Neural cell (in vitro differentiated cells): ENCODE data around the gene CH25H. TPM values are rescaled to one million over a fixed set of nuclear protein-coding genes. Genes with fewer than 3 reads are reported as not detected.

Experiments
- H2AFZ ChIP-seq: fragments of 200-600, 300-800 bp; sonication (generic), shearing (Covaris generic); 2 replicates; pipeline ENCODE4 v1.6.0; 2014; ENCODE audit warnings: low read depth, mild to moderate bottlenecking, antibody characterized with exemption, low read length, moderate library complexity
- H3F3A ChIP-seq: fragments of 200-600 bp; shearing (Covaris generic); 2 replicates; pipeline ENCODE4 v1.6.1; 2016; ENCODE audit warnings: mild to moderate bottlenecking, moderate library complexity, mixed read lengths, antibody characterized with exemption, low read length; ENCODE audit not compliant: insufficient read depth, poor library complexity, severe bottlenecking
- H3K27ac ChIP-seq: fragments of 200-600, 300-800 bp; sonication (generic), shearing (Covaris generic); 2 replicates; pipeline ENCODE4 v1.5.1; 2014; ENCODE audit warnings: mild to moderate bottlenecking, low read length, moderate library complexity
- H3K27me3 ChIP-seq: fragments of 300-800, 200-600 bp; sonication (generic), shearing (Covaris generic); 2 replicates; pipeline ENCODE4 v1.6.0; 2014; ENCODE audit warnings: mild to moderate bottlenecking, low read depth, low read length, moderate library complexity; ENCODE audit not compliant: insufficient read depth
- H3K36me3 ChIP-seq: fragments of 300-800, 200-600 bp; sonication (generic), shearing (Covaris generic); 2 replicates; pipeline ENCODE4 v1.5.1; 2014; ENCODE audit warnings: mild to moderate bottlenecking, antibody characterized with exemption, low read length, moderate library complexity; ENCODE audit not compliant: insufficient read depth
- H3K4me2 ChIP-seq: fragments of 300-800, 200-600 bp; sonication (generic), shearing (Covaris generic); 2 replicates; pipeline ENCODE4 v1.6.0; 2014; ENCODE audit warnings: mild to moderate bottlenecking, low read length
- H3K4me3 ChIP-seq: fragments of 300-800, 200-600 bp; sonication (generic), shearing (Covaris generic); 2 replicates; pipeline ENCODE4 v1.5.1; 2014; ENCODE audit warnings: mild to moderate bottlenecking, low read length, moderate library complexity
- H3K79me2 ChIP-seq: fragments of 200-600 bp; shearing (Covaris generic); replicated peaks from 2 replicates; pipeline ENCODE4 v1.6.0; 2014; ENCODE audit warnings: mild to moderate bottlenecking, low read length, moderate library complexity; ENCODE audit not compliant: insufficient read depth
- H3K9ac ChIP-seq: fragments of 300-800, 200-600 bp; sonication (generic), shearing (Covaris generic); 2 replicates; pipeline ENCODE4 v1.6.1; 2016; ENCODE audit warnings: mild to moderate bottlenecking, low read length, mixed read lengths
- H3K9me2 ChIP-seq: fragments of 200-600 bp; shearing (Covaris generic); 2 replicates; pipeline ENCODE4 v1.6.1; 2016; ENCODE audit warnings: mild to moderate bottlenecking, low read length, mixed read lengths; ENCODE audit not compliant: insufficient read depth
- H3K9me3 ChIP-seq: fragments of 200-600, 300-800 bp; sonication (generic), shearing (Covaris generic); 2 replicates; pipeline ENCODE4 v1.6.1; 2016; ENCODE audit warnings: mild to moderate bottlenecking, mixed run types, low read length, moderate library complexity, mixed read lengths
- H4K20me1 ChIP-seq: fragments of 200-600 bp; shearing (Covaris generic); 2 replicates; pipeline ENCODE4 v1.6.1; 2016; ENCODE audit warnings: mild to moderate bottlenecking, mixed run types; ENCODE audit not compliant: insufficient read depth
- CTCF ChIP-seq: fragments of 450-650 bp; IDR thresholded peaks from 2 replicates; pipeline ENCODE4 v1.5.1; 2014; ENCODE audit warnings: antibody characterized with exemption, mild to moderate bottlenecking, moderate library complexity; ENCODE audit not compliant: poor library complexity, severe bottlenecking
- EP300 ChIP-seq: fragments of 450-650 bp; conservative IDR thresholded peaks from 2 replicates; pipeline ENCODE4 v1.6.1; 2014; ENCODE audit warnings: antibody characterized with exemption, mild to moderate bottlenecking, moderate library complexity; ENCODE audit not compliant: poor library complexity, severe bottlenecking
- EZH2 ChIP-seq: fragments of 200-600, 300-800 bp; shearing (Covaris generic), sonication (generic); IDR thresholded peaks from 2 replicates; pipeline ENCODE4 v1.6.1; 2014; ENCODE audit warnings: antibody characterized with exemption, low read length, borderline replicate concordance, mild to moderate bottlenecking; ENCODE audit not compliant: insufficient read depth, poor library complexity, severe bottlenecking
- MXI1 ChIP-seq: fragments of 450-650 bp; conservative IDR thresholded peaks from 2 replicates; pipeline ENCODE4 v1.6.1; 2014; ENCODE audit warnings: antibody characterized with exemption, mild to moderate bottlenecking; ENCODE audit not compliant: poor library complexity, severe bottlenecking
- POLR2AphosphoS5 ChIP-seq: IDR thresholded peaks from 2 replicates; pipeline ENCODE4 v1.6.1; 2012
- RAD21 ChIP-seq: fragments of 450-650 bp; conservative IDR thresholded peaks from 2 replicates; pipeline ENCODE4 v1.6.1; 2014; ENCODE audit warnings: antibody characterized with exemption, mild to moderate bottlenecking, moderate library complexity
- REST ChIP-seq: IDR thresholded peaks from 2 replicates; pipeline ENCODE4 v1.6.1; 2012; ENCODE audit warnings: borderline replicate concordance
- SMC3 ChIP-seq: fragments of 450-650 bp; conservative IDR thresholded peaks from 2 replicates; pipeline ENCODE4 v1.6.1; 2014; ENCODE audit warnings: antibody characterized with exemption, mild to moderate bottlenecking, moderate library complexity; ENCODE audit not compliant: poor library complexity
- TAF1 ChIP-seq: IDR thresholded peaks from 2 replicates; pipeline ENCODE4 v1.6.1; 2012; ENCODE audit warnings: low read depth
- polyA plus RNA-seq: library from polyadenylated mRNA; depleted of rRNA; stranded (reverse); fragments of >200 nt; gene quantifications from 2 replicates; pipeline ENCODE4 v1.2.3, GENCODE V29; 2014

The CH25H gene
- polyA plus RNA-seq, 1 donor from 2014 or later: 0.22 TPM

GRCh38 chr10:89202033-89202425 is 5.1 kb downstream of the CH25H start:
- Histone ChIP-seq H3K9ac (no peak overlapping the region), H3K36me3 (no peaks in the 10 kb centered on the region), H3F3A (no peaks in the 10 kb centered on the region), H3K9me2 (no peaks in the 10 kb centered on the region), H4K20me1 (no peaks in the 10 kb centered on the region), H2AFZ (no peak overlapping the region), H3K4me3 (no peak overlapping the region), H3K79me2 (no peaks in the 10 kb centered on the region), H3K9me3 (no peaks in the 10 kb centered on the region), H3K27ac (no peak overlapping the region), H3K4me2 (no peak overlapping the region), H3K27me3 (peaks cover 37% of the 10 kb centered on the region)
- TF ChIP-seq TAF1: no peak
- TF ChIP-seq RAD21: no peak
- no peak for TF ChIP-seq EZH2
- no peak for TF ChIP-seq POLR2AphosphoS5
- no peak for TF ChIP-seq SMC3
- TF ChIP-seq EP300: no peak
- TF ChIP-seq CTCF: no peak
- TF ChIP-seq REST: no peak
- no peak for TF ChIP-seq MXI1

GRCh38 chr10:89201345-89202032 is 5.6 kb downstream of the CH25H start:
- Histone ChIP-seq H3F3A (no peaks in the 10 kb centered on the region), H3K27me3 (peaks cover 31% of the 10 kb centered on the region), H3K9me3 (no peaks in the 10 kb centered on the region), H4K20me1 (no peaks in the 10 kb centered on the region), H3K79me2 (no peaks in the 10 kb centered on the region), H3K9ac (no peak overlapping the region), H3K4me2 (no peak overlapping the region), H3K27ac (no peak overlapping the region), H2AFZ (no peak overlapping the region), H3K9me2 (no peaks in the 10 kb centered on the region), H3K4me3 (no peak overlapping the region), H3K36me3 (no peaks in the 10 kb centered on the region)
- TF ChIP-seq RAD21: no peak
- no peak for TF ChIP-seq EP300
- no peak for TF ChIP-seq MXI1
- no peak for TF ChIP-seq POLR2AphosphoS5
- TF ChIP-seq CTCF: no peak
- TF ChIP-seq REST: no peak
- no peak for TF ChIP-seq SMC3
- no peak for TF ChIP-seq TAF1
- no peak for TF ChIP-seq EZH2
